CD4-positive, alpha-beta T cell treated with Interleukin-15 for 1 hour (primary cell): ENCODE measurements around the gene CDRT4.
"Not testable (repeated sequence)": the region's sequence is repeated elsewhere in the genome, so short reads cannot be mapped to it uniquely, and the experiment has no call there.

Source experiments
- DNase-seq: peaks from one replicate; pipeline ENCODE4 v3.0.0-alpha.2; 2020

Gene CDRT4

GRCh38 chr17:15467592-15467991 is at the start of gene CDRT4:
CDRT4 (minus strand) TSS chr17:15467621; CDS start chr17:15440238, 27,383 bp downstream.
- DNase-seq, result no peak

GRCh38 chr17:15516150-15516549 is 48.7 kb upstream of the CDRT4 start:
- DNase-seq, result no peak

GRCh38 chr17:15514469-15514868 is 47.0 kb upstream of the CDRT4 start:
- DNase-seq, result no peak

- DNase-seq, result no peak
Observed at GRCh38 chr17:15513856-15514459, 46.5 kb upstream of the CDRT4 start.

- no peak for DNase-seq
Observed at GRCh38 chr17:15513058-15513791, 45.8 kb upstream of the CDRT4 start.

GRCh38 chr17:15512071-15512709 is 44.8 kb upstream of the CDRT4 start:
- no peak for DNase-seq

- DNase-seq, result no peak
Observed at GRCh38 chr17:15511142-15511541, 43.7 kb upstream of the CDRT4 start.

GRCh38 chr17:15510361-15510760 is 42.9 kb upstream of the CDRT4 start:
- no peak for DNase-seq

GRCh38 chr17:15509095-15509494 is 41.7 kb upstream of the CDRT4 start:
- DNase-seq, result no peak

DNA sequence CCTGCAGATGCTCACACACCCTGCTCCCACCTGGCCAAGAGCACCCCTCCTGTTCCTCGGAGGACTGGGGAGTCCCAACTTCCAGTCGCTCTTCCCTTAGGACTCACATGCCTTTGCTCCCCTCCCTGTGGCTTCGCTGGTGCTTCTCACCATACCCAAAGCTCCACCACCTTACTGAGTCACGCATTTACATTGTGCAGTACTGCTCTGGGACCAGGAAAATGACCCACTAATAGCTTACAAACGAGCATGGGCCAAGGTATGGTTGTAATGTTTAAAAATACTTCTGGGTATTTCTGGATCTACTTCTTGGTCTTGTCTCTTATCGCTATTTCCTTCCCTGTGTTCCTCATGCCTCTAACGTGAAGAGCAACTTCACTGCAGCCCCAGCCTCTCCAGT is 41.0 kb upstream of the CDRT4 start:
- DNase-seq, result no peak

DNA sequence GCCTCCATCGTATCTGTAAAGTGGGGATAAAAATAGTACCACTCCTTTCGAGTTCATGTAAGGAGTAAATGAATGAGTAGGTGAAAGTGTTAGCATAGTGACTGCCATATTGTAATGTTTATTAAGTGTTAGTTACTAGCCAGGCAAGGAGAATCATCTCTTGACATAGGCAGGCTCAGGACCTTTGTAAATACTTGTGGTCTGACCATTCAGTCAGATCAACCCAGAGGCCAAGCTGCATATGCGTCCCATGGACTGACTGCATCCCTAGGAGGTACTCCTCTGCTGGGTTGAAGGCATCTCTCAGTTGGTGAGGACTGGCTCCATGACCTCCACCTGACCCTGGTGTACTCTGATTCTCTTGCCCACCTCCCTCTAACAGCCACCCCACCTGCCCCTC is 40.5 kb upstream of the CDRT4 start:
- no peak for DNase-seq

- DNase-seq, result no peak
Observed at GRCh38 chr17:15507001-15507400, 39.6 kb upstream of the CDRT4 start.

GRCh38 chr17:15505708-15506107 is 38.3 kb upstream of the CDRT4 start:
- DNase-seq, result not testable (repeated sequence)

DNA sequence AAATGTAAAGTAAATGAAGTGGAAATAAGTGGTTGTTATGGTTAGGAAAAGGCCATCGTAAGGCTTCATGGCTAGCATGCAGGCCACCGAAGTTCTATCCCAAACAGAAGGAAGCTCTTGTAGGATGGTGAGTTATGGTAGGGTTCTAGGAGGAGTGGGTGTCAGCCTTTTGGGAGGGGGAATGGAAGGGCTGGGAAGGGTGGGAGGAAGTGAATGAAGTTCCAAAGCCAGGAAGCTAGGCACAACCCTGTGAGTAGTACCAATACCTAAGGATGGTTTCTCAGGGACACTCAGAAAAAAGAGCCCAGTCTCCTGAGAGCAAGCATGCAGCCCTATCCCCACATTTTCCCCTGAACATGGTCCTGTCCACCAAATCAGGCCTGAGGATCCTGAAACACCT is 36.3 kb upstream of the CDRT4 start:
- no peak for DNase-seq

DNA sequence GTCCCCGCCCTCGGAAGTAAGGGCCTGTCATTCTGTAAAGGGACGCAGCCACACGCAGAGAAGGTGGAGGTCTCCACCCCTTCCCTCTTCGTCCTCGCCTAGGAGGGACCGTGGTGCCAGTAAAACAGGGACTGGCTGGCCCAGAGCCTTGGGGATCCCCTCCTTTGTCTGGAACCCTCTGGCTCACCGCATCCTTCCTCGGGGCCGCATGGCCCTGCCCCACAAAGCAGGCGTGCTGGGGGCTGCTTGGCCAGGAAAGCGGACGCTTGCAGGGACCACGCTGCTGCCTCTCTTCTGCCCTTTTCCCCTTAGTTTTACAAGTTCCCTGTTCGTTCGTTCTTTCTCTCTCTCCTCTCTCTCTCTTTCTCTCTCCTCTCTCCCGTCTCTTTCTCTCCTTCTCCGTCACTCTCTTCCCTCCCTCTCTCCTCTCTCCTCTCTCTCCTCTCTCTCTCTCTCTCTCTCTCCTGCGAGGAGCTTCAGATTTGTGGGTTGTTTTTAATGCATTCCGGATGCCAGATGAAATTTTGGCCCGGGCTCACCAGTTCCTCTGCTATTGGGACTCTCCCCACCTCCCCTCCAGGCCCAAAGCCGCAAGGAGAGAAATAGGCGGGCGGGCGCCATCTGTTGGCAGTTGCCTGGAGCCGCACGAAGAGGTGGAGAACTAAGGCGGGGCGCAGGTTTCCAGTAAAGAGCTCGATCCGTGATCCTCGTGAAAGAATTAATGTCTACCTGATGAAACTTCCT is 35.1 kb upstream of the CDRT4 start:
- DNase-seq, result peak; percentile 66

- no peak for DNase-seq
Observed at GRCh38 chr17:15501793-15502192, 34.4 kb upstream of the CDRT4 start.

DNA sequence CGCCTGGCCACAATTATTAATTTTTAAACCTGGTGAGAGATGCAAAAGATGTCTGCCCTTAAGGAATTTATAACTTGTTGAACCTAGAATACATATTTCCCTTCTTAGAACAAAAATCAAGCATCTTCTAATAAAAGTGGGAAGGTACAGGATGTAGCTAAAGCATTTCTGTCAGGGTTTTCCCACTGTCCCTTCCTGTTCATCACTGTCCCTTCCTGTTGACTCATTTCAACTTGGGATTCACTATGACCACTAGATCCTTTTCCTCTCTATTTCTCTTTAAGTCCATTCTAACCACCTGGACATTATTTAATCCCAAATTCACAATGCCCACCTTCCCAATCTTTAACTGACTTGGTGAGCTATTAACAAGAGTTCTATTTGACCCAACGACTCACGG is 33.9 kb upstream of the CDRT4 start:
- no peak for DNase-seq

DNA sequence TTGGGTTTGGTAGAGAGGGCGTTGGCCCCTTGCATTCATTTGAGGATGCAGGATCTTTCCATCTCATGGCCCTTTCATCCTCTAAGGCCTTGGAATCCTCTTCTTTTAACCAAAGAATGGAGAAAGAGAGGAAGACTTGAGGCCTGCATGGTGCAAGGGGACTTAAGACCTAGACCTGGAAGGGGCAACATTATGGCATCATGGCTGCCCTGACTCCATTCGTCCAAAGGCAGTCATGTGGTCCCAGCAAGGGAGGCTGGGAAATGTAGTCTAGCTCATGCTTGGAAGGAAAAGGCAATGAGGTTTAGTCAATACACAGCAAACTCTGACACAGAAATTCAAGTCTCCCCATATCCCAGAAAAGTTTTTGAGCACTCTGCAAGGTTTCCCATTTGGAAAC is 30.7 kb upstream of the CDRT4 start:
- DNase-seq, result no peak

GRCh38 chr17:15496735-15497670 is 29.6 kb upstream of the CDRT4 start:
- no peak for DNase-seq

GRCh38 chr17:15494821-15495220 is 27.4 kb upstream of the CDRT4 start:
- no peak for DNase-seq

DNA sequence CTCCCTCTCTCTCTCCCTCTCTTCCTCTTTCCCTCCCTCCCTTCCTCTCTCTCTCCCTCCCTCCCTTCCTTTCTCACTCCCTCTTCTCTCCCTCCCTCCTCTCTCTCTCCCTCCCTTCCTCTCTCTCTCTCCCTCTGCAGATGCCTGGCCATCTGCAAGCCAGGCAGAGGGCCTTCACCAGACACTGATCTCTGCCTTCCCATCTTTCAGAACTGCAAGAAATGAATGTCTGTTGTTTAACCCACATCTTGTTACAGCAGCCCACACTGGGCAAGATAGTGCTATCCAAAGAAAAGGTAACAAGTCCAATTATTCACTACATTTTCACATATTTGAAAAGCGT is 26.2 kb upstream of the CDRT4 start:
- DNase-seq, result no peak
